ENCODE data around the gene TNS1. TPM values are rescaled to one million over a fixed set of nuclear protein-coding genes. Genes with fewer than 3 reads are reported as not detected.
"Not testable (repeated sequence)": the region's sequence is repeated elsewhere in the genome, so short reads cannot be mapped to it uniquely, and the experiment has no call there.

Gene TNS1
- total RNA-seq, 2 donors from 2014 or later, result 27.8 to 149 TPM

- no peak for ATAC-seq
- no peak for DNase-seq
- intact Hi-C loops (cut with DNase I, micrococcal nuclease), result loop anchor here in 1 of 2 donors (10.0 kb wide), 1 partner anchor 189 kb away; no protein-coding TSS in a partner anchor
Measured at GRCh38 chr2:217795706-217796465, 206.9 kb downstream of the TNS1 start.

- no peak for ATAC-seq
- no peak for DNase-seq
- intact Hi-C loops (cut with DNase I, micrococcal nuclease), result loop anchor here in 1 of 2 donors (10.0 kb wide), 1 partner anchor 190 kb away; no protein-coding TSS in a partner anchor
Measured at GRCh38 chr2:217795067-217795466, 207.7 kb downstream of the TNS1 start.

GRCh38 chr2:217794133-217794986 is 208.4 kb downstream of the TNS1 start:
- intact Hi-C loops (cut with DNase I, micrococcal nuclease), result loop anchor here (5.0 to 10.0 kb wide), 2 partner anchors 93 to 190 kb away; no protein-coding TSS in a partner anchor
- DNase-seq, result no peak
- ATAC-seq, result no peak

- ATAC-seq (no peak), DNase-seq (no peak)
- intact Hi-C loops (cut with DNase I, micrococcal nuclease), result loop anchor here (5.0 to 10.0 kb wide), 2 partner anchors 94 to 191 kb away; no protein-coding TSS in a partner anchor
Measured at GRCh38 chr2:217793566-217794132, 209.1 kb downstream of the TNS1 start.

- DNase-seq (no peak), ATAC-seq (no peak)
- intact Hi-C loops (cut with DNase I, micrococcal nuclease), result loop anchor here (5.0 to 10.0 kb wide), 2 partner anchors 94 to 192 kb away; no protein-coding TSS in a partner anchor
Measured at GRCh38 chr2:217792626-217793527, 209.9 kb downstream of the TNS1 start.

- no peak for DNase-seq
- ATAC-seq, result no peak
- intact Hi-C loops (cut with DNase I, micrococcal nuclease), result loop anchor here (5.0 to 10.0 kb wide), 2 partner anchors 96 to 193 kb away; no protein-coding TSS in a partner anchor
Measured at GRCh38 chr2:217791551-217791950, 211.2 kb downstream of the TNS1 start.

- no peak for ATAC-seq
- DNase-seq, result no peak
- intact Hi-C loops (cut with DNase I, micrococcal nuclease), result loop anchor here (5.0 to 10.0 kb wide), 2 partner anchors 96 to 194 kb away; no protein-coding TSS in a partner anchor
Measured at GRCh38 chr2:217790681-217791392, 212.0 kb downstream of the TNS1 start.

- ATAC-seq (no peak), DNase-seq (no peak)
- intact Hi-C loops (cut with DNase I, micrococcal nuclease), result loop anchor here (5.0 to 10.0 kb wide), 2 partner anchors 97 to 195 kb away; no protein-coding TSS in a partner anchor
Measured at GRCh38 chr2:217790195-217790594, 212.6 kb downstream of the TNS1 start.

GRCh38 chr2:217789736-217790181 is 213.0 kb downstream of the TNS1 start:
- intact Hi-C loops (cut with DNase I, micrococcal nuclease), result loop anchor here (2.0 to 10.0 kb wide), 5 partner anchors 93 to 243 kb away; no protein-coding TSS in a partner anchor
- ATAC-seq (no peak), DNase-seq (no peak)

- intact Hi-C loops (cut with DNase I, micrococcal nuclease), result loop anchor here (2.0 to 5.0 kb wide), 3 partner anchors 93 to 243 kb away; no protein-coding TSS in a partner anchor
- DNase-seq (peak in 1 of 2 donors; percentile 81), ATAC-seq (peak; percentile 68)
Measured at GRCh38 chr2:217789003-217789735, 213.6 kb downstream of the TNS1 start.

GRCh38 chr2:217788669-217789002 is 214.2 kb downstream of the TNS1 start:
- no peak for DNase-seq
- ATAC-seq, result no peak
- intact Hi-C loops (cut with DNase I, micrococcal nuclease), result loop anchor here (2.0 to 5.0 kb wide), 3 partner anchors 94 to 244 kb away; no protein-coding TSS in a partner anchor

GRCh38 chr2:217787160-217787877 is 215.5 kb downstream of the TNS1 start:
- intact Hi-C loops (cut with DNase I, micrococcal nuclease), result loop anchor here (5.0 kb wide), 2 partner anchors 95 to 245 kb away; no protein-coding TSS in a partner anchor
- DNase-seq (no peak), ATAC-seq (no peak)

GRCh38 chr2:217786560-217786959 is 216.2 kb downstream of the TNS1 start:
- not testable (repeated sequence) for DNase-seq, ATAC-seq

GRCh38 chr2:217785544-217786045 is 217.2 kb downstream of the TNS1 start:
- DNase-seq, result peak in 1 of 2 donors; percentile 80
- intact Hi-C loops (cut with DNase I, micrococcal nuclease), result loop anchor here (5.0 kb wide), 2 partner anchors 97 to 247 kb away; no protein-coding TSS in a partner anchor
- ATAC-seq, result peak; percentile 84

More at GRCh38 chr2:217786560-217786959, 216.2 kb downstream of the TNS1 start:
- intact Hi-C loops (cut with DNase I, micrococcal nuclease), result loop anchor here (5.0 kb wide), 2 partner anchors 96 to 246 kb away; no protein-coding TSS in a partner anchor

GRCh38 chr2:217784996-217785543 is 217.7 kb downstream of the TNS1 start:
- DNase-seq (no peak), ATAC-seq (peak; percentile 28)
- intact Hi-C loops (cut with DNase I, micrococcal nuclease), result loop anchor here (5.0 kb wide), 2 partner anchors 97 to 247 kb away; no protein-coding TSS in a partner anchor
